Trophoblast cell (in vitro differentiated cells and primary cell): ENCODE measurements around the gene PTH2.
A peak's percentile ranks its signal among the peaks of the same experiment; 100 is the strongest.

Experiments
- DNase-seq, 2 donors: peaks; one replicate each; pipeline ENCODE4 v3.0.0-alpha.2; 2016
- H2AFZ ChIP-seq: 2 replicates; pipeline ENCODE4 v1.6.1; 2013; ENCODE audit warnings: low read length, moderate library complexity, mild to moderate bottlenecking; ENCODE audit not compliant: insufficient read depth, poor library complexity
- H2AK5ac ChIP-seq: 2 replicates; pipeline ENCODE4 v1.6.1; 2013; ENCODE audit warnings: mild to moderate bottlenecking, low read length
- H2BK120ac ChIP-seq: 2 replicates; pipeline ENCODE4 v1.6.1; 2013; ENCODE audit warnings: low read length, mild to moderate bottlenecking, moderate library complexity; ENCODE audit not compliant: insufficient read depth, poor library complexity
- H2BK12ac ChIP-seq: 2 replicates; pipeline ENCODE4 v1.6.1; 2013; ENCODE audit warnings: mild to moderate bottlenecking, low read length, moderate library complexity
- H2BK5ac ChIP-seq: 2 replicates; pipeline ENCODE4 v1.6.1; 2013; ENCODE audit warnings: low read length, low read depth, moderate library complexity, mild to moderate bottlenecking; ENCODE audit not compliant: poor library complexity
- H3K14ac ChIP-seq: 2 replicates; pipeline ENCODE4 v1.6.1; 2013; ENCODE audit warnings: mild to moderate bottlenecking, low read length
- H3K18ac ChIP-seq: 2 replicates; pipeline ENCODE4 v1.6.1; 2013; ENCODE audit warnings: mild to moderate bottlenecking, low read length
- H3K23ac ChIP-seq: 2 replicates; pipeline ENCODE4 v1.6.1; 2013; ENCODE audit warnings: low read length
- H3K27ac ChIP-seq: 2 replicates; pipeline ENCODE4 v1.5.1; 2013; ENCODE audit warnings: low read depth, mild to moderate bottlenecking, inconsistent platforms, low read length, moderate library complexity
- H3K27me3 ChIP-seq: 2 replicates; pipeline ENCODE4 v1.6.1; 2013; ENCODE audit warnings: inconsistent platforms, mild to moderate bottlenecking, low read length, moderate library complexity; ENCODE audit not compliant: insufficient read depth
- H3K36me3 ChIP-seq, 2 experiments: 1 replicate in 1 of 2; 2 replicates in 1 of 2; pipeline ENCODE4 v1.6.1; 2013; ENCODE audit warnings: low read length in 2 of 2, mild to moderate bottlenecking in 2 of 2, moderate library complexity in 1 of 2; ENCODE audit not compliant: insufficient read depth in 2 of 2, control insufficient read depth in 1 of 2
- H3K4ac ChIP-seq: 2 replicates; pipeline ENCODE4 v1.6.1; 2013; ENCODE audit warnings: low read depth, mild to moderate bottlenecking, low read length, moderate library complexity
- H3K4me1 ChIP-seq, 2 experiments: 1 replicate in 1 of 2; 2 replicates in 1 of 2; pipeline ENCODE4 v1.6.1; 2013; ENCODE audit warnings: low read length in 2 of 2, mild to moderate bottlenecking in 2 of 2, moderate library complexity in 1 of 2; ENCODE audit not compliant: insufficient read depth in 2 of 2, control insufficient read depth in 1 of 2
- H3K4me2 ChIP-seq: 2 replicates; pipeline ENCODE4 v1.6.1; 2013; ENCODE audit warnings: inconsistent platforms, mild to moderate bottlenecking, low read length, moderate library complexity
- H3K4me3 ChIP-seq: 2 replicates; pipeline ENCODE4 v1.5.1; 2013; ENCODE audit warnings: mild to moderate bottlenecking, low read depth, low read length, inconsistent platforms
- H3K79me1 ChIP-seq: one replicate; pipeline ENCODE4 v1.6.1; 2013; ENCODE audit warnings: low read length
- H3K79me2 ChIP-seq: 2 replicates; pipeline ENCODE4 v1.6.1; 2013; ENCODE audit warnings: low read length, mild to moderate bottlenecking; ENCODE audit not compliant: control insufficient read depth, insufficient read depth, poor library complexity
- H3K9ac ChIP-seq: 2 replicates; pipeline ENCODE4 v1.6.1; 2013; ENCODE audit warnings: mild to moderate bottlenecking, low read length
- H3K9me3 ChIP-seq: 2 replicates; pipeline ENCODE4 v1.6.1; 2013; ENCODE audit warnings: low read depth, mild to moderate bottlenecking, control low read depth, inconsistent platforms, low read length; ENCODE audit not compliant: insufficient read depth
- H4K12ac ChIP-seq: 2 replicates; pipeline ENCODE4 v1.6.1; 2013; ENCODE audit warnings: low read depth, mild to moderate bottlenecking, low read length, moderate library complexity
- H4K8ac ChIP-seq: 2 replicates; pipeline ENCODE4 v1.6.1; 2013; ENCODE audit warnings: low read depth, mild to moderate bottlenecking, low read length, moderate library complexity
- H4K91ac ChIP-seq: one replicate; pipeline ENCODE4 v1.6.1; 2013; ENCODE audit warnings: low read depth, mild to moderate bottlenecking, low read length, moderate library complexity
- WGBS: extraction: QIAGEN DNeasy Blood & Tissue Kit; methylation state at CpG from one replicate; pipeline ENCODE4 v1.1.7; 2013; ENCODE audit warnings: missing lambda C conversion rate; ENCODE audit not compliant: insufficient read length, insufficient coverage; ENCODE audit errors: extremely low coverage; 5-methylcytosine and 5-hydroxymethylcytosine counted together

The PTH2 gene

DNA sequence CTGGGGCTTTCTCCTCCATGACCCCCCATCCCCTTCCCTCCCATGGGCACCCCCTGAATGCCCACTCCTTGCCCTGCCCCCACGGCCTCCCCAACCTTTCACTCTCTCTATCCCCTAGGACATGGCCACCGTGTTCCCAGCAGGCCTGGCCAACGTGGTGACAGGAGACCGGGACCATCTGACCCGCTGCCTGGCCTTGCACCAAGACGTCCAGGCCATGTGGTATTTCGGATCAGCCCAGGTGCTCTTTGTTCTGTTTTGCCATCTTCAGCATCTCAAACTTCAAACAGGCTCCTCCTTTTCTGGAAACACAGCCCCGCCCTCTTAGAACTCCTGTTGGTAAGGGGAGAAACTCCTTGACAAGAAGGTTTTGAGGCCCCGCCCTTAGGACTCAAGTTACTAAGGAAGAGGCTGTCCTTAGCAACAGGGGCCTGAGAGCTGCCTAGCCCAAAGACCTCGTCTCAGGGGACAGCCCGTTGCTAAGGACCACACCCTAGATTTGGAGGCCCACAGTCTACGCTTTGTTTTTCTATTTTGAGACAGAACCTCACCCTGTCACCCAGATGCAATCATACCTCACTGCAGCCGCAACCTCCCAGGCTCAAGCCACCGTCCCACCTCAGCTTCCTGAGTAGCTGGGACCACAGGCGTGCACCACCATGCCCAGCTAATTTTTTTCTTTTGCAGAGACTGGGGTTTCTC, 45.7 kb upstream of the PTH2 start:
- Histone ChIP-seq H3K9ac (no peak overlapping the region), H3K27me3 (no peaks in the 10 kb centered on the region), H3K14ac (no peak overlapping the region), H4K91ac (no peak overlapping the region), H3K4me3 (peak overlapping the region; percentile 9), H3K23ac (no peak overlapping the region), H3K4me2 (no peak overlapping the region), H3K4me1 (no peaks in the 10 kb centered on the region), H2BK120ac (no peak overlapping the region), H3K18ac (no peak overlapping the region), H3K79me1 (no peaks in the 10 kb centered on the region), H4K8ac (no peak overlapping the region), H2AK5ac (no peak overlapping the region), H4K12ac (no peak overlapping the region), H3K4ac (no peak overlapping the region), H3K36me3 (peaks cover 36 to 48% of the 10 kb centered on the region in 2 experiments), H2BK5ac (no peak overlapping the region), H2AFZ (no peak overlapping the region), H2BK12ac (no peak overlapping the region), H3K79me2 (no peaks in the 10 kb centered on the region), H3K27ac (no peak overlapping the region), H3K9me3 (no peaks in the 10 kb centered on the region)
- WGBS: no CpG with 5 or more reads among the region's 15 CpGs
- DNase-seq: peak; percentile 27 to 60

DNA sequence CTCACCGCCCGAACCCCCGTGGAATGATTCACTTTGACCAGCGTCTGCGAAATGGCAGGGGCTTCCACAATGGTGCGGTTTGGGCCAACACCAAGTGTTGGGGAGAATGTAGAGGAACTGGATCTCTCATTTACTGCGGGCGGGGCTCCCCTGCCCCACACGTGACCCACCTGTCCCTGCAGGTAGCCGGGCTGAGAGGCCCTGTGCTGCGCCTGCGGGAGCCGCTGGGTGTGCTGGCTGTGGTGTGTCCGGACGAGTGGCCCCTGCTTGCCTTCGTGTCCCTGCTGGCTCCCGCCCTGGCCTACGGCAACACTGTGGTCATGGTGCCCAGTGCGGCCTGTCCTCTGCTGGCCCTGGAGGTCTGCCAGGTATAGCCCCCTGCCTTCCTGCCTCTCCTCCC, 45.0 kb upstream of the PTH2 start:
- Histone ChIP-seq H4K91ac (no peak overlapping the region), H3K4me1 (no peaks in the 10 kb centered on the region), H3K36me3 (peaks cover 38 to 50% of the 10 kb centered on the region in 2 experiments), H3K14ac (no peak overlapping the region), H3K27ac (no peak overlapping the region), H2BK120ac (no peak overlapping the region), H2BK5ac (no peak overlapping the region), H3K4me2 (no peak overlapping the region), H2AK5ac (no peak overlapping the region), H3K23ac (no peak overlapping the region), H3K4ac (no peak overlapping the region), H4K8ac (no peak overlapping the region), H2AFZ (no peak overlapping the region), H3K79me2 (no peaks in the 10 kb centered on the region), H2BK12ac (no peak overlapping the region), H3K9ac (no peak overlapping the region), H3K4me3 (peak overlapping the region; percentile 47), H4K12ac (no peak overlapping the region), H3K27me3 (no peaks in the 10 kb centered on the region), H3K18ac (no peak overlapping the region), H3K79me1 (no peaks in the 10 kb centered on the region), H3K9me3 (no peaks in the 10 kb centered on the region)
- whole genome bisulfite sequencing: no CpG with 5 or more reads among the region's 19 CpGs
- peak; percentile 59 to 61 for DNase-seq

DNA sequence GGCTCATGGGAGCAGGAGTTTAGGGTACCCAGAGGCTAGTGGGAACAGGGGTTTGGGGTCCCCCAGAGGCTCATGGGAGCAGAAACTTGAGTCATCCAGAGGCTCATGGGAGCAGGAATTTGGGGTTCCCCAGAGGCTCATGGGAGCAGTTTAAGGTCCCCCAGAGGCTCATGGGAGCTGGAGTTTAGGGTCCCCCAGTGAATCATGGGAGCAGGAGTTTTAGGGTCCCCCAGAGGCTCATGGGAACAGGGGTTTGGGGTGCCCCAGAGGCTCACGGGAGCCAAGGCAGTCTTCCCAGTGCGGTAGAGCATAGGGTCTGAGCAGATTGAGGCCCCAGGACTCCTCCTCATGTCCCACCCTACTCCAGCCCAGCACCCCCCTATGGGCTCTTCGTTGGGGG, 42.1 kb upstream of the PTH2 start:
- no CpG with 5 or more reads among the region's 3 CpGs for WGBS

DNA sequence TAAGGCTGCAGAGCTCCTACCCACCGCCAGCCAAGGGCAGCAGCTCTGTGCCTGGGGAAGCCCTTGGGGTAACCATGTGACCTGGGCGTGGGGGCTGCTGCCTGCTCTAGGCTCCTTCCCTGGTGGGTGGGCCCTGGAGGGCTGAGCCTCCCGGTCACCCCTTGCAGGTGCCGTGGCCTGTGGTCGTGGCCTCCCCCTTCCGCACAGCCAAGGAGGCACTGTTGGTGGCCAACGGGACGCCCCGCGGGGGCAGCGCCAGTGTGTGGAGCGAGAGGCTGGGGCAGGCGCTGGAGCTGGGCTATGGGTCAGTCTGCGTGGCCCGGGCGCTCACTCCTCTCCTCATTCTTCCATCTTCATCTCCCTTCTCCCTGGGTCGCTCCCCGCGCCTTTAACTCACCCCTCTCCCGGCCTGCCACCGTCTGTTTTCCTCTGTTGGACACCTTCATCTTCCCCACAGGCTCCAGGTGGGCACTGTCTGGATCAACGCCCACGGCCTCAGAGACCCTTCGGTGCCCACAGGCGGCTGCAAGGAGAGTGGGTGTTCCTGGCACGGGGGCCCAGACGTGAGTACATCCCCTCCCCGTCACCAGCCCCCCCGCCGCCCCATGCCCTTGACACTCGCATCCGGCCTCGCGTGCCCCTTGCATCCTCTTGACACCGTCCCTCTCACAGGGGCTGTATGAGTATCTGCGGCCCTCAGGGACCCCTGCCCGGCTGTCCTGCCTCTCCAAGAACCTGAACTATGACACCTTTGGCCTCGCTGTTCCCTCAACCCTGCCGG, 40.9 kb upstream of the PTH2 start:
- Histone ChIP-seq H2BK120ac (no peak overlapping the region), H3K14ac (no peak overlapping the region), H3K9me3 (no peaks in the 10 kb centered on the region), H3K79me2 (no peaks in the 10 kb centered on the region), H3K18ac (no peak overlapping the region), H3K27me3 (no peaks in the 10 kb centered on the region), H3K36me3 (peaks cover 34 to 53% of the 10 kb centered on the region in 2 experiments), H2AFZ (no peak overlapping the region), H3K23ac (no peak overlapping the region), H2AK5ac (no peak overlapping the region), H2BK5ac (no peak overlapping the region), H3K4ac (no peak overlapping the region), H2BK12ac (no peak overlapping the region), H4K8ac (no peak overlapping the region), H3K27ac (no peak overlapping the region), H4K12ac (no peak overlapping the region), H4K91ac (no peak overlapping the region), H3K4me1 (no peaks in the 10 kb centered on the region), H3K79me1 (no peaks in the 10 kb centered on the region), H3K4me3 (no peak overlapping the region), H3K9ac (no peak overlapping the region), H3K4me2 (no peak overlapping the region)
- DNase-seq: no peak
- no CpG with 5 or more reads among the region's 39 CpGs for WGBS

More for the DNA sequence above, 42.1 kb upstream of the PTH2 start:
- H3K36me3 ChIP-seq: peaks cover 40 to 57% of the 10 kb centered on the region in 2 experiments
- H2BK120ac ChIP-seq: no peak overlapping the region
- no peaks in the 10 kb centered on the region for H3K79me1 ChIP-seq
- no peak overlapping the region for H3K14ac ChIP-seq
- H3K9ac ChIP-seq: no peak overlapping the region
- H2AFZ ChIP-seq: no peak overlapping the region
- H3K4me2 ChIP-seq: no peak overlapping the region
- H2BK5ac ChIP-seq: no peak overlapping the region
- H3K9me3 ChIP-seq: no peaks in the 10 kb centered on the region
- no peak overlapping the region for H3K27ac ChIP-seq
- H4K12ac ChIP-seq: no peak overlapping the region
- no peak overlapping the region for H3K18ac ChIP-seq
- H2BK12ac ChIP-seq: no peak overlapping the region
- H4K91ac ChIP-seq: no peak overlapping the region
- H3K4me3 ChIP-seq: no peak overlapping the region
- H3K4me1 ChIP-seq: no peaks in the 10 kb centered on the region
- H3K79me2 ChIP-seq: no peaks in the 10 kb centered on the region
- H4K8ac ChIP-seq: no peak overlapping the region
- H2AK5ac ChIP-seq: no peak overlapping the region
- H3K27me3 ChIP-seq: no peaks in the 10 kb centered on the region
- no peak overlapping the region for H3K23ac ChIP-seq
- DNase-seq: no peak
- H3K4ac ChIP-seq: no peak overlapping the region
